PC-3 (cell line): ENCODE measurements around the gene ERFL. TPM values are rescaled to one million over a fixed set of nuclear protein-coding genes. Genes with fewer than 3 reads are reported as not detected.
A peak's percentile ranks its signal among the peaks of the same experiment; 100 is the strongest.

Experiments
- ATAC-seq: fragments of 200-7000 bp; cut with Tn5 transposase; 2 replicates; pipeline ENCODE4 v1.9.1; 2020; ENCODE audit warnings: mild to moderate bottlenecking, moderate library complexity
- BruUV-seq: library from RNA; stranded (reverse); fragments of 400-500 nt; replicated peaks from 2 replicates; lab custom pipeline; 2021; lab: Mats Ljungman, UMichigan
- CTCF ChIA-PET: fragments of 300-600 bp; sonication (Branson Sonifier 250); formaldehyde crosslinking; loops from one replicate; lab custom pipeline; 2022; ENCODE audit warnings: antibody characterized with exemption; lab: Charles Lee
- POLR2A ChIA-PET: fragments of 300-600 bp; sonication (Branson Sonifier 250); formaldehyde crosslinking; loops from one replicate; lab custom pipeline; 2022; ENCODE audit warnings: antibody characterized with exemption; ENCODE audit not compliant: unreplicated experiment; lab: Charles Lee
- DNase-seq: peaks from one replicate; pipeline ENCODE4 v3.0.0-alpha.2; 2015
- H2AFZ ChIP-seq: fragments of 300-600 bp; sonication (generic); 2 replicates; pipeline ENCODE4 v1.6.0; 2016; ENCODE audit warnings: antibody characterized with exemption, low read length
- H3F3A ChIP-seq: fragments of 300-600 bp; sonication (generic); one replicate; pipeline ENCODE4 v1.6.0; 2017; ENCODE audit warnings: antibody characterized with exemption, low read length, control low read depth, mild to moderate bottlenecking; ENCODE audit not compliant: unreplicated experiment
- H3K27ac ChIP-seq: fragments of 300-600 bp; sonication (generic); 2 replicates; pipeline ENCODE4 v1.5.1; 2016; ENCODE audit warnings: mild to moderate bottlenecking, low read length
- H3K27me3 ChIP-seq: fragments of 300-600 bp; sonication (generic); 2 replicates; pipeline ENCODE4 v1.6.1; 2016; ENCODE audit warnings: low read length, mixed read lengths
- H3K36me3 ChIP-seq: fragments of 300-600 bp; sonication (generic); 2 replicates; pipeline ENCODE4 v1.6.1; 2016; ENCODE audit warnings: low read depth, mixed run types, low read length, mixed read lengths
- H3K4me1 ChIP-seq: fragments of 300-600 bp; sonication (generic); 2 replicates; pipeline ENCODE4 v1.5.1; 2016; ENCODE audit warnings: low read length; ENCODE audit not compliant: insufficient read depth
- H3K4me2 ChIP-seq: fragments of 300-600 bp; sonication (generic); 2 replicates; pipeline ENCODE4 v1.6.0; 2016; ENCODE audit warnings: low read length
- H3K4me3 ChIP-seq: fragments of 300-600 bp; sonication (generic); 2 replicates; pipeline ENCODE4 v1.5.1; 2016; ENCODE audit warnings: mild to moderate bottlenecking, low read length, mixed read lengths
- H3K79me2 ChIP-seq: fragments of 300-600 bp; sonication (generic); 2 replicates; pipeline ENCODE4 v1.6.1; 2017; ENCODE audit warnings: low read length, mixed read lengths
- H3K9ac ChIP-seq: fragments of 300-600 bp; sonication (generic); 2 replicates; pipeline ENCODE4 v1.6.0; 2016; ENCODE audit warnings: mild to moderate bottlenecking, low read length
- H3K9me2 ChIP-seq: fragments of 300-600 bp; sonication (generic); replicated peaks from 2 replicates; pipeline ENCODE4 v1.6.1; 2016; ENCODE audit warnings: mixed run types, low read length, mixed read lengths
- H3K9me3 ChIP-seq: fragments of 300-600 bp; sonication (generic); 2 replicates; pipeline ENCODE4 v1.6.1; 2016; ENCODE audit warnings: low read length, mixed read lengths
- H4K20me1 ChIP-seq: fragments of 300-600 bp; sonication (generic); 2 replicates; pipeline ENCODE4 v1.6.1; 2016; ENCODE audit warnings: low read length, mixed read lengths
- EZH2 ChIP-seq: fragments of 300-600 bp; sonication (generic); IDR thresholded peaks from one replicate; pipeline ENCODE4 v1.6.1; 2017; ENCODE audit warnings: antibody characterized with exemption, mild to moderate bottlenecking, low read length; ENCODE audit not compliant: unreplicated experiment
- EZH2phosphoT487 ChIP-seq: fragments of 300-600 bp; sonication (generic); IDR thresholded peaks from 2 replicates; pipeline ENCODE4 v1.6.1; 2018; ENCODE audit warnings: mild to moderate bottlenecking, antibody characterized with exemption, low read length, borderline replicate concordance
- intact Hi-C: fragments of 100-400 bp; cut with micrococcal nuclease; formaldehyde crosslinking; loops from 2 replicates; pipeline ENCODE4 v1.9.0; 2023
- total RNA-seq: library from RNA; depleted of rRNA; stranded (reverse); fragments of >200 nt; gene quantifications from 2 replicates; pipeline ENCODE4 v1.2.3, GENCODE V29; 2014
- TF ChIP-seq, protein P1 (sequence below): fragments of 300-600 bp; sonication (generic); conservative IDR thresholded peaks from 2 replicates; pipeline ENCODE4 v1.5.1; 2017; ENCODE audit warnings: antibody characterized with exemption, low read depth, mild to moderate bottlenecking, low read length

Gene ERFL
- total RNA-seq, 1 experiment from 2014 or later = 0.11 TPM

DNA sequence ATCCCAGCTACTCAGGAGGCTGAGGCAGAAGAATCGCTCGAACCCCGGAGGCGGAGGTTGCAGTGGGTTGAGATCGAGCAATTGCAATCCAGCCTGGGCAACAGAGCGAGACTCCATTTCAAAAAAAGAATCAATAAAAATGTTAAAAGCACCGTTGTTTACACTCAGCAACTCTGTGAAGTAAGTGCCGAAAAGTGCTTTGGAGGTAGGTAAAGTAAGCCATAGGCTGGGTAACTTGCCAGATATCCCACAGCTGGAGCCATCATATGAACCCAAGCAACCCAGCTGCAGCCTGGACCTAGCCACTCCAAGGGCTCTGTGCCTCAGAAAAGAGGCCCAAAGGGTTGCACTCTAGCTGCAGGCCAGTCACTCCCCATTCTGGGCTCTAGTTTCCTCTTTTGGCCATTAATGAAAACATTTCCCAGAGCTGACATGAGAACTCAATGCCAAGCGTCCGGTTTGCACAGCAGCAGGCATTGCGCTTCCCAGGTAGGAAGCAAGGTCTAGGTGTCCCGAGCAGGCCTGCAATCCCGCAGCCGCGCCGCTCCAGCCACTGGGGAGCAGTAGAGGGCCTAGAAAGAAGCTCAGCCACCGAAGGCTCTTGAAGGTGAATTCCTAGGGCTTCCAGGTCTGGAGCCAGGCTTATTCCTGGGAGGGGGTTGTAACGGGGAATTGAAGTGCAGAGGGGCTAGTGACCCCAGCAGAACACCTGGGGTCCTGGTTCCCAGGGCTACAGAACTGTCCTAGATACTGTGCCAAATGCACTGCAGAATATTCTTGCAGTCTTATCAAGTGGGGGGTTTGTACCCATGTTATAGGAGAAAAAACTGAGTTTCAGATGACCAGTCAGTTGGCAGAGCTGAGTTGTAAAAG is 55.2 kb downstream of the ERFL start:
- H3K27me3 ChIP-seq = no peaks in the 10 kb centered on the region
- no peak overlapping the region for H3K4me2 ChIP-seq
- H3K4me1 ChIP-seq = peaks cover 8% of the 10 kb centered on the region; the same call in 1 of the 2 replicates
- ChIA-PET CTCF (interaction anchor here (0.5 to 0.6 kb wide), 3 partner anchors 86 to 386 kb away, joined by 3 to 7 read pairs (median 3); partner anchors contain the start of gene RABAC1), POLR2A (no interaction called here)
- H3K36me3 ChIP-seq = peaks cover 29% of the 10 kb centered on the region
- intact Hi-C loops = loop anchor here (5.0 kb wide), 2 partner anchors 64 to 84 kb away; partner anchors contain the start of gene RABAC1
- H3K9ac ChIP-seq = no peak overlapping the region
- peaks cover 3% of the 10 kb centered on the region; the same call in 1 of the 2 replicates for H3K79me2 ChIP-seq
- no peaks in the 10 kb centered on the region for H3K9me3 ChIP-seq
- H2AFZ ChIP-seq = no peak overlapping the region
- peak; percentile 75 for DNase-seq
- peaks cover 17% of the 10 kb centered on the region for H4K20me1 ChIP-seq
- no peaks in the 10 kb centered on the region for H3F3A ChIP-seq
- no TSS peak for BruUV-seq
- peak; percentile 84 for ATAC-seq
- H3K27ac ChIP-seq = no peak overlapping the region
- H3K9me2 ChIP-seq = no peaks in the 10 kb centered on the region
- TF ChIP-seq, protein P1, sequence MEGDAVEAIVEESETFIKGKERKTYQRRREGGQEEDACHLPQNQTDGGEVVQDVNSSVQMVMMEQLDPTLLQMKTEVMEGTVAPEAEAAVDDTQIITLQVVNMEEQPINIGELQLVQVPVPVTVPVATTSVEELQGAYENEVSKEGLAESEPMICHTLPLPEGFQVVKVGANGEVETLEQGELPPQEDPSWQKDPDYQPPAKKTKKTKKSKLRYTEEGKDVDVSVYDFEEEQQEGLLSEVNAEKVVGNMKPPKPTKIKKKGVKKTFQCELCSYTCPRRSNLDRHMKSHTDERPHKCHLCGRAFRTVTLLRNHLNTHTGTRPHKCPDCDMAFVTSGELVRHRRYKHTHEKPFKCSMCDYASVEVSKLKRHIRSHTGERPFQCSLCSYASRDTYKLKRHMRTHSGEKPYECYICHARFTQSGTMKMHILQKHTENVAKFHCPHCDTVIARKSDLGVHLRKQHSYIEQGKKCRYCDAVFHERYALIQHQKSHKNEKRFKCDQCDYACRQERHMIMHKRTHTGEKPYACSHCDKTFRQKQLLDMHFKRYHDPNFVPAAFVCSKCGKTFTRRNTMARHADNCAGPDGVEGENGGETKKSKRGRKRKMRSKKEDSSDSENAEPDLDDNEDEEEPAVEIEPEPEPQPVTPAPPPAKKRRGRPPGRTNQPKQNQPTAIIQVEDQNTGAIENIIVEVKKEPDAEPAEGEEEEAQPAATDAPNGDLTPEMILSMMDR = peak; percentile 78
- TF ChIP-seq EZH2 (no peak), EZH2phosphoT487 (no peak)
- H3K4me3 ChIP-seq = no peak overlapping the region

DNA sequence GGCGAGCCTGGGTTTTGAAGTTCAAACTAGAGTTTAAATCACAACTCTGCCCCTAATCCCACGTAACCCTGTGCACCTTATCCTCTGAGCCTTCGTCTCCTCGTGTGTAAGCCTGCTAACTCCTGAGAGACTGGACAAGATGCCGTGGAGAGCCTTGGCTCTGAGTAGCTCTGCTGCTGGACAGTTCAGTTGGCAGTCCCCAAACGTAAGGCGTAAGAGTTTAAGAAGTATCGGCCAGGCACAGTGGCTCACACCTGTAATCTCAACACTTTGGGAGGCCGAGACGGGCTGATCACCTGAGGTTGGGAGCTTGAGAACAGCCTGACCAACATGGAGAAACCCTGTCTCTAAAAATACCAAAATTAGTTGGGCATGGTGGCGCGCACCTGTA is 55.9 kb downstream of the ERFL start:
- ChIA-PET POLR2A (no interaction called here), CTCF (no interaction called here)
- H3K36me3 ChIP-seq = peaks cover 35% of the 10 kb centered on the region
- H3K27me3 ChIP-seq = no peaks in the 10 kb centered on the region
- H3K9ac ChIP-seq = no peak overlapping the region
- no peak overlapping the region for H3K27ac ChIP-seq
- H3K9me3 ChIP-seq = no peaks in the 10 kb centered on the region
- peaks cover 8% of the 10 kb centered on the region; the same call in 1 of the 2 replicates for H3K4me1 ChIP-seq
- H3K9me2 ChIP-seq = no peaks in the 10 kb centered on the region
- H3F3A ChIP-seq = no peaks in the 10 kb centered on the region
- H3K4me2 ChIP-seq = no peak overlapping the region
- peaks cover 8% of the 10 kb centered on the region; the same call in 1 of the 2 replicates for H3K79me2 ChIP-seq
- H3K4me3 ChIP-seq = no peak overlapping the region
- peaks cover 23% of the 10 kb centered on the region for H4K20me1 ChIP-seq
- ATAC-seq (no peak), DNase-seq (no peak)
- intact Hi-C loops = loop anchor here (5.0 kb wide), 2 partner anchors 65 to 85 kb away; partner anchors contain the start of gene RABAC1
- TF ChIP-seq EZH2 (no peak), EZH2phosphoT487 (no peak)
- TF ChIP-seq, protein P1 = no peak
- TSS peak; percentile 19 for BruUV-seq
- no peak overlapping the region for H2AFZ ChIP-seq
